UCSD-AML1 (cell line): ENCODE measurements around the gene RAB3GAP1.

ENCODE experiments used
- DNase-seq: peaks from one replicate; lab custom pipeline; 2025; ENCODE audit not compliant: unreplicated experiment; lab: John Stamatoyannopoulos, UW

Gene RAB3GAP1

DNA sequence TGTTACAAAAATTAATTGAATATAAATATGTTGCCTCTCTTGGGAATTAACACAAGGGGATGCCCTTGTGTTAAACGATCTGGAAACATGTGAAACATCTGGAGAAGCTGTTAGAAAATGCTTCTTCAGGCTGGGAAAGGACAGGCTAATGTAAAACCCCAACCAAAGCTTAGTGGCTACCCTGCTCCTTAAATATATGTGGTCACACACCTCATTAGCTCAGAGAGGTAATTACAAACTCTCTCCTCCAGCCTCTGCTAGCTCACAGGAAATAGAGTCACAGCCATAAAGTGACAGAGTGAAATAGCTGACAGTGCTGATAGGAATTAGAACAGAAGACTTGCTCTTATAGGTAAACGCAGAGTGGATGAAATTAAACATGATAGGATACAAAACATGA lies 155.9 kb downstream of the RAB3GAP1 start:
- no peak for DNase-seq

DNA sequence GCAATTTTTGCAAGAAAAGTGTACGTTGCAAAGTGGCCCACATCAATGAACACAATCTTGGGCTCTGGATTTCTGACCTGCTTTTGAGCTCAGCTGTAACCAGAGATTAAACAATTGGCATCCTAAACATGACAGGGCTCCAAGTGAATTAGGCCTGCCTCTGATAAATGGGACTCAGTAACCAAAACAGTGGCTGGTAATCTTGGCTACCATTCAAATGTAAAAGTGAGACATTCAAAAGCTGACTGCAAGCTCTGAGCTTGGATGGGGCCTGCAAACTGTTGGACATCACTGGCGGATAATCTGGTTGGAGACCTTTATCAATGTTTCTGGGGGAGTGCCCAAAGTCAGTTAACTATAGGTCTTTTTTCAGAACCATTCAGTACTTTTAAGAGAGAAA lies 160.7 kb downstream of the RAB3GAP1 start:
- DNase-seq, result no peak

DNA sequence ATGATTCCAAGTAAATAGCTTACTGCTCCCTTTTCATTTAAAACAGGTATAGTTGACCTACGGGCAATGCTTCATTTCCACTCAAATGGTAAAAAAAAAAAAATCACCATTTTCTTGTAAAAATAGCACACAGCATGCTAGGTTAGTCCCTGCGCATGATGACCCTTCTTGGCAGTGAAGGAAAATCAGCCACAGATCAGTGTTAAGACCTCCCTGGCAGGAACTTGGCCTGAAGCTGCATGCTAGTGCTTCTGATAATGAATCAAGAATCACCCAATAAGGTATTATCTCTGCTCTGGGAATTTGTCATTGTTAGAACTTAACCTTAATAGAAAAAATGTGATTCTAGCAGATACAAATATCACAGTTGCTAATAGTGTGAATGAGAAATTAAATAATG lies 166.3 kb downstream of the RAB3GAP1 start:
- DNase-seq, result no peak

- no peak for DNase-seq
These were observed 167.1 kb downstream of the RAB3GAP1 start for GRCh38 chr2:135219226-135219625.
